Esophagus squamous epithelium (tissue), 5 donors: ENCODE results near the gene SLITRK1. TPM values are rescaled to one million over a fixed set of nuclear protein-coding genes. Genes with fewer than 3 reads are reported as not detected.

Experiments used
- DNase-seq: peaks from one replicate; lab custom pipeline; 2025; lab: John Stamatoyannopoulos, UW
- H3K27ac ChIP-seq, 4 donors: fragments of 200-600 bp; sonication (generic); one replicate each; pipeline ENCODE4 v1.5.1; 2016 to 2019; ENCODE audit warnings: mild to moderate bottlenecking in 1 of 4
- H3K27me3 ChIP-seq, 4 donors: fragments of 200-600 bp; sonication (generic); 1 replicate in 3 of 4; 2 replicates in 1 of 4; pipeline versions ENCODE4 v1.5.1 to v1.6.0; 2017 to 2021; ENCODE audit warnings: antibody characterized with exemption in 1 of 4
- H3K36me3 ChIP-seq, 3 donors: fragments of 200-600 bp; sonication (generic); one replicate each; pipeline ENCODE4 v1.5.1; 2016 to 2019
- H3K4me1 ChIP-seq, 3 donors: fragments of 200-600 bp; sonication (generic); one replicate each; pipeline ENCODE4 v1.5.1; 2017 to 2019
- H3K4me3 ChIP-seq, 4 donors: fragments of 200-600 bp; sonication (generic); 1 replicate in 3 of 4; 2 replicates in 1 of 4; pipeline ENCODE4 v1.5.1; 2016 to 2019; ENCODE audit warnings: mild to moderate bottlenecking in 2 of 4, moderate library complexity in 1 of 4
- H3K9me3 ChIP-seq, 3 donors: fragments of 200-600 bp; sonication (generic); one replicate each; pipeline ENCODE4 v1.5.1; 2016 to 2019
- CTCF ChIP-seq, 6 experiments: fragments of 450-650 bp in 4 of 6; fragments of 200-600 bp in 2 of 6; sonication (generic) in 2 of 6; IDR thresholded peaks; one replicate each; pipeline ENCODE4 v1.5.1; 2016 to 2019; ENCODE audit warnings: antibody characterized with exemption in 6 of 6, mild to moderate bottlenecking in 4 of 6, moderate library complexity in 4 of 6
- POLR2A ChIP-seq, 4 donors: fragments of 450-650 bp; IDR thresholded peaks; one replicate each; pipeline ENCODE4 v1.6.1; 2017; ENCODE audit warnings: antibody characterized with exemption in 4 of 4, mild to moderate bottlenecking in 4 of 4, moderate library complexity in 3 of 4
- WGBS, 2 donors: methylation state at CpG; one replicate each; pipeline ENCODE4 v1.1.5; 2018; 5-methylcytosine and 5-hydroxymethylcytosine counted together
- intact Hi-C: fragments of 100-400 bp; cut with DNase I; formaldehyde crosslinking; loops from one replicate; pipeline ENCODE4 v1.15.0; 2022
- total RNA-seq, 4 donors: library from RNA; depleted of rRNA; stranded (reverse); fragments of >200 nt; gene quantifications; one replicate each; pipeline ENCODE4 v1.1.0, GENCODE V29; 2016
- donor health status: DM: yes; HTN: yes; CAD: no.

Gene SLITRK1
- total RNA-seq, 4 donors from 2014 or later = not detected

- no peaks in the 10 kb centered on the region for H3K9me3 ChIP-seq
- H3K27me3 ChIP-seq = peaks cover 0 to 62% (median 9%) of the 10 kb centered on the region in 4 donors
- no peak for TF ChIP-seq POLR2A (IDR thresholded peaks at IDR 0.05)
- TF ChIP-seq CTCF (IDR thresholded peaks at IDR 0.05) = no peak
- no peaks in the 10 kb centered on the region for H3K36me3 ChIP-seq
- intact Hi-C loops = no loop called here
- H3K4me1 ChIP-seq = peaks cover 0 to 39% (median 0%) of the 10 kb centered on the region in 3 donors
- WGBS, 2 donors = 14 to 23% methylated on average over 14 of the region's 14 CpGs
- no peak overlapping the region for H3K27ac ChIP-seq
- no peak overlapping the region for H3K4me3 ChIP-seq
- no peak for DNase-seq
These were observed 818 bp upstream of the SLITRK1 start for GRCh38 chr13:83883061-83883523.

- peaks cover 0 to 67% (median 9%) of the 10 kb centered on the region in 4 donors for H3K27me3 ChIP-seq
- H3K4me3 ChIP-seq = no peak overlapping the region
- H3K36me3 ChIP-seq = no peaks in the 10 kb centered on the region
- no peaks in the 10 kb centered on the region for H3K9me3 ChIP-seq
- intact Hi-C loops = no loop called here
- peaks cover 0 to 39% (median 0%) of the 10 kb centered on the region in 3 donors for H3K4me1 ChIP-seq
- DNase-seq = no peak
- TF ChIP-seq CTCF (IDR thresholded peaks at IDR 0.05) (no peak), POLR2A (IDR thresholded peaks at IDR 0.05) (no peak)
- WGBS, 2 donors = 14 to 16% methylated on average over 9 of the region's 9 CpGs
- no peak overlapping the region for H3K27ac ChIP-seq
These were observed 309 bp upstream of the SLITRK1 start for GRCh38 chr13:83882606-83882959.

GRCh38 chr13:83881140-83881684 is 1.1 kb downstream of the SLITRK1 start:
- Histone ChIP-seq H3K4me3 (no peak overlapping the region), H3K9me3 (no peaks in the 10 kb centered on the region), H3K27ac (no peak overlapping the region), H3K4me1 (peaks cover 0 to 39% (median 0%) of the 10 kb centered on the region in 3 donors), H3K36me3 (no peaks in the 10 kb centered on the region), H3K27me3 (peaks cover 0 to 71% (median 9%) of the 10 kb centered on the region in 4 donors)
- TF ChIP-seq CTCF (IDR thresholded peaks at IDR 0.05) (no peak), POLR2A (IDR thresholded peaks at IDR 0.05) (no peak)
- intact Hi-C loops = no loop called here
- DNase-seq = no peak
- 4 to 5% methylated on average over 17 to 19 of the region's 19 CpGs for WGBS, 2 donors

GRCh38 chr13:83880275-83881139 is 1.8 kb downstream of the SLITRK1 start:
- Histone ChIP-seq H3K27me3 (peaks cover 0 to 71% (median 9%) of the 10 kb centered on the region in 4 donors), H3K4me3 (no peak overlapping the region), H3K9me3 (no peaks in the 10 kb centered on the region), H3K36me3 (no peaks in the 10 kb centered on the region), H3K4me1 (peaks cover 0 to 39% (median 0%) of the 10 kb centered on the region in 3 donors), H3K27ac (no peak overlapping the region)
- intact Hi-C loops = no loop called here
- 11 to 25% methylated on average over 9 to 20 of the region's 26 CpGs for WGBS, 2 donors
- no peak for DNase-seq
- TF ChIP-seq CTCF (IDR thresholded peaks at IDR 0.05) (no peak), POLR2A (IDR thresholded peaks at IDR 0.05) (no peak)
